PC-3 (cell line): ENCODE data around the gene DPF3. TPM values are rescaled to one million over a fixed set of nuclear protein-coding genes. Genes with fewer than 3 reads are reported as not detected.

ENCODE experiments used
- ATAC-seq: fragments of 200-7000 bp; cut with Tn5 transposase; 2 replicates; pipeline ENCODE4 v1.9.1; 2020; ENCODE audit warnings: mild to moderate bottlenecking, moderate library complexity
- BruUV-seq: library from RNA; stranded (reverse); fragments of 400-500 nt; replicated peaks from 2 replicates; lab custom pipeline; 2021; lab: Mats Ljungman, UMichigan
- CTCF ChIA-PET: fragments of 300-600 bp; sonication (Branson Sonifier 250); formaldehyde crosslinking; loops from one replicate; lab custom pipeline; 2022; ENCODE audit warnings: antibody characterized with exemption; lab: Charles Lee
- POLR2A ChIA-PET: fragments of 300-600 bp; sonication (Branson Sonifier 250); formaldehyde crosslinking; loops from one replicate; lab custom pipeline; 2022; ENCODE audit warnings: antibody characterized with exemption; ENCODE audit not compliant: unreplicated experiment; lab: Charles Lee
- DNase-seq: peaks from one replicate; pipeline ENCODE4 v3.0.0-alpha.2; 2015
- H2AFZ ChIP-seq: fragments of 300-600 bp; sonication (generic); 2 replicates; pipeline ENCODE4 v1.6.0; 2016; ENCODE audit warnings: antibody characterized with exemption, low read length
- H3F3A ChIP-seq: fragments of 300-600 bp; sonication (generic); one replicate; pipeline ENCODE4 v1.6.0; 2017; ENCODE audit warnings: antibody characterized with exemption, low read length, control low read depth, mild to moderate bottlenecking; ENCODE audit not compliant: unreplicated experiment
- H3K27ac ChIP-seq: fragments of 300-600 bp; sonication (generic); 2 replicates; pipeline ENCODE4 v1.5.1; 2016; ENCODE audit warnings: mild to moderate bottlenecking, low read length
- H3K27me3 ChIP-seq: fragments of 300-600 bp; sonication (generic); 2 replicates; pipeline ENCODE4 v1.6.1; 2016; ENCODE audit warnings: low read length, mixed read lengths
- H3K36me3 ChIP-seq: fragments of 300-600 bp; sonication (generic); 2 replicates; pipeline ENCODE4 v1.6.1; 2016; ENCODE audit warnings: low read depth, mixed run types, low read length, mixed read lengths
- H3K4me1 ChIP-seq: fragments of 300-600 bp; sonication (generic); 2 replicates; pipeline ENCODE4 v1.5.1; 2016; ENCODE audit warnings: low read length; ENCODE audit not compliant: insufficient read depth
- H3K4me2 ChIP-seq: fragments of 300-600 bp; sonication (generic); 2 replicates; pipeline ENCODE4 v1.6.0; 2016; ENCODE audit warnings: low read length
- H3K4me3 ChIP-seq: fragments of 300-600 bp; sonication (generic); 2 replicates; pipeline ENCODE4 v1.5.1; 2016; ENCODE audit warnings: mild to moderate bottlenecking, low read length, mixed read lengths
- H3K79me2 ChIP-seq: fragments of 300-600 bp; sonication (generic); 2 replicates; pipeline ENCODE4 v1.6.1; 2017; ENCODE audit warnings: low read length, mixed read lengths
- H3K9ac ChIP-seq: fragments of 300-600 bp; sonication (generic); 2 replicates; pipeline ENCODE4 v1.6.0; 2016; ENCODE audit warnings: mild to moderate bottlenecking, low read length
- H3K9me2 ChIP-seq: fragments of 300-600 bp; sonication (generic); replicated peaks from 2 replicates; pipeline ENCODE4 v1.6.1; 2016; ENCODE audit warnings: mixed run types, low read length, mixed read lengths
- H3K9me3 ChIP-seq: fragments of 300-600 bp; sonication (generic); 2 replicates; pipeline ENCODE4 v1.6.1; 2016; ENCODE audit warnings: low read length, mixed read lengths
- H4K20me1 ChIP-seq: fragments of 300-600 bp; sonication (generic); 2 replicates; pipeline ENCODE4 v1.6.1; 2016; ENCODE audit warnings: low read length, mixed read lengths
- CTCF ChIP-seq: fragments of 300-600 bp; sonication (generic); conservative IDR thresholded peaks from 2 replicates; pipeline ENCODE4 v1.5.1; 2017; ENCODE audit warnings: antibody characterized with exemption, low read depth, mild to moderate bottlenecking, low read length
- EZH2 ChIP-seq: fragments of 300-600 bp; sonication (generic); IDR thresholded peaks from one replicate; pipeline ENCODE4 v1.6.1; 2017; ENCODE audit warnings: antibody characterized with exemption, mild to moderate bottlenecking, low read length; ENCODE audit not compliant: unreplicated experiment
- EZH2phosphoT487 ChIP-seq: fragments of 300-600 bp; sonication (generic); IDR thresholded peaks from 2 replicates; pipeline ENCODE4 v1.6.1; 2018; ENCODE audit warnings: mild to moderate bottlenecking, antibody characterized with exemption, low read length, borderline replicate concordance
- intact Hi-C: fragments of 100-400 bp; cut with micrococcal nuclease; formaldehyde crosslinking; loops from 2 replicates; pipeline ENCODE4 v1.9.0; 2023
- total RNA-seq: library from RNA; depleted of rRNA; stranded (reverse); fragments of >200 nt; gene quantifications from 2 replicates; pipeline ENCODE4 v1.2.3, GENCODE V29; 2014

The DPF3 gene
- total RNA-seq, 1 experiment from 2014 or later, result 16.6 TPM

- no peaks in the 10 kb centered on the region for H3K9me3 ChIP-seq
These were observed 242.2 kb downstream of the DPF3 start for GRCh38 chr14:72651714-72652113.

GRCh38 chr14:72651081-72651480 lies 242.8 kb downstream of the DPF3 start:
- H4K20me1 ChIP-seq, result no peaks in the 10 kb centered on the region
- peak overlapping the region; percentile 35 for H3K4me2 ChIP-seq
- ChIA-PET CTCF (no interaction called here), POLR2A (interaction anchor here (0.7 to 1.2 kb wide), 2 partner anchors 14 to 33 kb away, joined by 3 to 6 read pairs; no protein-coding TSS in a partner anchor)
- no peaks in the 10 kb centered on the region for H3K79me2 ChIP-seq
- peak overlapping the region; percentile 13 for H2AFZ ChIP-seq
- no peaks in the 10 kb centered on the region for H3K27me3 ChIP-seq
- BruUV-seq, result no TSS peak
- no peaks in the 10 kb centered on the region for H3F3A ChIP-seq
- peak overlapping the region; percentile 34; the same call in 1 of the 2 replicates for H3K9ac ChIP-seq
- ATAC-seq (peak; percentile 46), DNase-seq (peak; percentile 75)
- intact Hi-C loops, result no loop called here
- peaks cover 61% of the 10 kb centered on the region for H3K4me1 ChIP-seq
- no peaks in the 10 kb centered on the region for H3K9me2 ChIP-seq
- H3K9me3 ChIP-seq, result no peaks in the 10 kb centered on the region
- H3K27ac ChIP-seq, result peak overlapping the region; percentile 76
- TF ChIP-seq EZH2phosphoT487, result no peak
- no peak for TF ChIP-seq EZH2
- TF ChIP-seq CTCF, result no peak
- H3K36me3 ChIP-seq, result no peaks in the 10 kb centered on the region
- H3K4me3 ChIP-seq, result no peak overlapping the region

More at GRCh38 chr14:72651714-72652113, 242.2 kb downstream of the DPF3 start:
- intact Hi-C loops, result no loop called here
- Histone ChIP-seq H3K27me3 (no peaks in the 10 kb centered on the region), H3K4me1 (peaks cover 55% of the 10 kb centered on the region), H3K4me2 (peak overlapping the region; percentile 35; the same call in 1 of the 2 replicates), H3K79me2 (no peaks in the 10 kb centered on the region), H3K9ac (peak overlapping the region; percentile 11; the same call in 1 of the 2 replicates), H3K9me2 (no peaks in the 10 kb centered on the region; the same call in 1 of the 2 replicates), H3K4me3 (no peak overlapping the region), H3K27ac (peak overlapping the region; percentile 76), H4K20me1 (no peaks in the 10 kb centered on the region), H3K36me3 (no peaks in the 10 kb centered on the region), H2AFZ (peak overlapping the region; percentile 13; the same call in 1 of the 2 replicates), H3F3A (no peaks in the 10 kb centered on the region)
- CTCF ChIA-PET, result no interaction called here
- POLR2A ChIA-PET, result interaction anchor here (0.7 kb wide), 1 partner anchor 33 kb away, joined by 6 read pairs; no protein-coding TSS in a partner anchor
- DNase-seq (no peak), ATAC-seq (no peak)
- BruUV-seq, result TSS peak; percentile 45
- TF ChIP-seq EZH2phosphoT487 (no peak), EZH2 (no peak), CTCF (no peak)
